GM21367 (cell line): ENCODE data around the gene NSMCE4A.
"Not testable (repeated sequence)": the region's sequence is repeated elsewhere in the genome, so short reads cannot be mapped to it uniquely, and the experiment has no call there.

Experiments used
- ATAC-seq: cut with Tn5 transposase; IDR thresholded peaks from one replicate; pipeline ENCODE4 v1.9.1; 2021; ENCODE audit not compliant: unreplicated experiment

NSMCE4A gene

GRCh38 chr10:121974535-121975294 lies at the start of gene NSMCE4A:
TSS of gene NSMCE4A (minus strand) at chr10:121975217. CDS start at chr10:121975165, 52 bp downstream.
- ATAC-seq: peak; percentile 79

DNA sequence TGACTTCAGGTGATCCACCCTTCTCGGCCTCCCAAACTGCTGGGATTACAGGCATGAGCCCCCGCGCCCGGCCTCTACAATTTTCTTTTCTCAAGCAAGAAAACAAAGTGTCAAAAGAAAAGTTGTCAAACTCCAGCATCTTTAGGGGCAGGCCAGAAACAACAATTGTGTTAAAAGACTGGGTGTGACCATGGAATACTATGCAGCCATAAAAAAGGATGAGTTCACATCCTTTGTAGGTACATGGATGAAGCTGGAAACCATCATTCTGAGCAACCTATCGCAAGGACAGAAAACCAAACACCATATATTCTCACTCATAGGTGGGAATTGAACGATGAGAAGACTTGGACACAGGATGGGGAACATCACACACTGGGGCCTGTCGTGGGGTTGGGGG lies 48.2 kb upstream of the NSMCE4A start:
- not testable (repeated sequence) for ATAC-seq

- ATAC-seq: no peak
These were observed 47.3 kb upstream of the NSMCE4A start for GRCh38 chr10:122022276-122022675.

- no peak for ATAC-seq
These were observed 46.8 kb upstream of the NSMCE4A start for GRCh38 chr10:122021828-122022227.

- ATAC-seq: no peak
These were observed 46.4 kb upstream of the NSMCE4A start for GRCh38 chr10:122021379-122021778.

GRCh38 chr10:122020226-122020625 lies 45.2 kb upstream of the NSMCE4A start:
- no peak for ATAC-seq

GRCh38 chr10:122019414-122019975 lies 44.5 kb upstream of the NSMCE4A start:
- ATAC-seq: no peak

DNA sequence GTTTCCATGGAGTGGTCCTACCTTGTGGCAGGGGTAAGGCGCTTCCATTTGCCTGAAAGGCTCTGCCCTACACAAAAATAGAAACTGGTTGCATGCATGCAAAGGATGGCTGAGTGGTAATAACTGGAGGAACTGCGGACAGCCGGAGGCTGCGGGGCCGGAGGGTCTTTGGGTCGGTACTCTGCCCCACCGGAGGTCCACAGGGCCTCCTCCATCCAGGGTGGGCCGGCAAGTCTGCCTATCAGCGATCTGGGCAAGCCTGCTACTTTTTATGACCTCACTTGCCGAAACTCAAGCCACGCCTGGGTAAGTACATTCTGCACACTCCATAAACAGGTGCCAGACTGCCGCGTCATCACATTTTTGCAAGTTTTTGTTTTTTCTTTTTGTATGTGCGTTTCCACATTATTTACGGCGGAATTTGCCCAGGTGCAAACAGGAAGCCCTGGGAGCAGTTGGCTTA lies 44.0 kb upstream of the NSMCE4A start:
- ATAC-seq: no peak

DNA sequence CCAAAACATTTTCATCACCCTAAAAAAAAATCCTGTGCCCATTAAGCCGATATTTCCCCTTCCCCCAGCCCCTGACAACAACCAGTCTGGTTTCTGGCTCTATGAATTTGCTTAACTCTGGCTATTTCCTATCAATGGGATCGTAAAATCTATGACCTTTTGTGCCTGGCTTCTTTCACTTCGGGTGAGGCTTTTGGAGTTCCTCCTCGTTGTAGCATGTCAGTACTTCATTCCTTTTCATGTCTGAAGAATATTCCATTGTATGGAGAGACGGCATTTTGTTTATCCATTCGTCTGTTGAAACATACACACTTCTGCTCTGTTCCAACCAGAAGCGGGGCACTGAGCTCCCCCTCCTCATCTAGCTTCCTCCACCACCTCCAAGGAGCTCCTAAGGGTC lies 43.5 kb upstream of the NSMCE4A start:
- ATAC-seq: no peak

DNA sequence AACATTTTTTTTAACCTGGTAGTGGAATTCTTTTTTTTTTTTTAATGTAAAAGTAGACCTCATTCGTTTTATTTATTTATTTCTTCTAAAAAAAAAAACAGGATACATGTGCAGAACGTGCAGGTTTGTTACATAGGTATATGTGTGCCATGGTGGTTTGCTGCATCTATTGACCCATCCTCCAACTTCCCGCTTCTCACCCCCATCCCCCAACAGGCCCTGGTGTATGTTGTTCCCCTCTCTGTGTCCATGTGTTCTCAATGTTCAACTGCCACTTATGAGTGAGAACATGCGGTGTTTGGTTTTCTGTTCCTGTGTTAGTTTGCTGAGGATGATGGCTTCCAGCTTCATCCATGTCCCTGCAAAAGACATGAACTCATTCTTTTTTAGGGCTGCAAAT lies 42.9 kb upstream of the NSMCE4A start:
- ATAC-seq: not testable (repeated sequence)

- no peak for ATAC-seq
These were observed 39.7 kb upstream of the NSMCE4A start for GRCh38 chr10:122014652-122015248.

DNA sequence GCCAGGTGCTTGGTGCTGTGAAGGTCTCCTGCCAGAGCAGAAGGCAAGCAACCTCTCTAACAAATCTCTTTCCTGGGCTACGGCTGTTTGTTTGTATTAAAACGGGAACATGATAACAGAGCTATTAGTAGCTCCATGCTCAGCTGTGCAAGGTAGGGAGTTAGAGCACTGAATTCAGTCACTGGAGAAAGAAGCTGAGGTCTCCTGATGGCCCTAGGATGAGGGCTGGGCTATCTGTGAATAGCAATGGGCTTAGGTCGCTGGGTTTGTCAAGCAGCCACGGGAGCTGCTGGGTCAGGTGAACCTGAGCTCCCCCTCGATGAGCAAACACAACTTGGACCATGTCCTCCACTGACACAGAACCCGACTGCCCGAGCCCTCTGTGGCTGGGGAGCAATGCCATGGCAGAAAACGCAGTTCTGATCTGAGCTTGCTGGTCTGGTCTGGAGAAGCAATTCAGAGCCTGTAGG lies 38.3 kb upstream of the NSMCE4A start:
- no peak for ATAC-seq

- ATAC-seq: no peak
These were observed 37.7 kb upstream of the NSMCE4A start for GRCh38 chr10:122012731-122013130.

DNA sequence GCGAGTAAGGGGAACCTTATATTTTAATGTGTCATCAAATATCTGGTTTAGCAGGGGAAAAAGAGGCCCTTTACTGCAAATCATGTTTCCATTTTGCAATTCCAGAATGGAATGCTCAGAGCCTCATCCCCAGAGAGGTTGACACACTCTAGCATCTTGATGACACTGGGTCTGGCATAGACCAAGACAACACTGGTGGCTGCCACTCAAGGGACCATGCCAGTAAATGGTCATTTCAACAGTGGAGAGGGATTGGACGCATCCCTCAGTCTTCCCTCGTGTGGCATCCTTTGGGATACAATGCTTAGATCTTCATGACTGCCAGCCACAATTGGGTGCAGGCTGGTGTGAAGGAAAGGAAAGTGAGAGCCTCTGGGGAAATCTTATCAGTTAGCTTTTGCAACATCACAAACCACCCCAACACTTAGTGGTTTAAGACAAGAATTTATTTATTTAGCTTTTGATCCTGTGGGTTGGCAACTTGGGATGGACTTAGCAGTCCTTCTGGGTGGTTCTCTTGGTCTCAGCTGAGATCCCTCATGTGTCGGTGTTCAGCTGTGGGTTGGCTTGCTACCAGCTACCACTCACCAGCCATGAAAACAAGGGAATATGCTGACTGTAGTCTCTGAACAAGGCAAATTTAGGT lies 35.5 kb upstream of the NSMCE4A start:
- ATAC-seq: no peak

DNA sequence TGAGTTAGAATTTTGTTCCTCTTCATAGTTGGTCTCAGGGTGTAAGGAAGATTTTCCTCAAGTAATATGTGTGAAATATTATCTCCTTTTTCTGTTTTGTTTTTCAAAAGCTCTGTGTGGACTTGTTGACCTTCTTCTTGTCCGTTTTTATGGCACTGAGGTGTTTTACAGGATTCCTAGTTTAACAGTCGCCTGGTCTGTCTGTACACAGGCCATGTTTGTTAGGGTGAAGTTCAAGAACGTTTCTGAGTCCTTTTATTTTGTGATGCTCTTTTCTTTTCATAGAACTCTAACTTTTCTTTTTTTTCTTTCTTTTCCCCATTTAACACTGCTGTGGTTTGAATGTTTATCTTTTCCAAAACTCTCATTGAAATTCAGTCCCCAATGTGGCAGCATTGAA lies 32.4 kb upstream of the NSMCE4A start:
- no peak for ATAC-seq

DNA sequence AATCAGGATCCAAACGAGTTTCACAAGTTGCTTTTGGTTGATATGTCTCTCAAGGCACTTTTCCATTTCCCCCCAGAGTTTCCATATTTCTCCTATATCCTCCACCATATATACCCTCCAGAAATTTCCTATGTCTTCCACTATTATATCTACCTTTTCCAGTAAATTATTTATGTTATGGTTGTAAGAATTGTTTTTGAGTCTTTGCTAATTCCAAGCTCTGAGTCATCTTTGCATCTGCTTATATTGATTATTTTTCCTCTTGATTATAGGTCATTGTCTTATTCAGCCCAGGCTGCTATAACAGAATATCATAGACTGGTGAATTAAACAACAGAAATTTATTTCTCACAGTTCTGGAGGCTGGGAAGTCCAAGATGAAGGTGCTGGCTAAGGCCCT lies 26.7 kb upstream of the NSMCE4A start:
- ATAC-seq: no peak

GRCh38 chr10:121999301-121999700 lies 24.3 kb upstream of the NSMCE4A start:
- ATAC-seq: no peak

GRCh38 chr10:121998462-121998861 lies 23.4 kb upstream of the NSMCE4A start:
- ATAC-seq: no peak

- ATAC-seq: no peak
These were observed 19.5 kb upstream of the NSMCE4A start for GRCh38 chr10:121994429-121994941.

- ATAC-seq: not testable (repeated sequence)
These were observed 16.7 kb upstream of the NSMCE4A start for GRCh38 chr10:121991727-121992126.

DNA sequence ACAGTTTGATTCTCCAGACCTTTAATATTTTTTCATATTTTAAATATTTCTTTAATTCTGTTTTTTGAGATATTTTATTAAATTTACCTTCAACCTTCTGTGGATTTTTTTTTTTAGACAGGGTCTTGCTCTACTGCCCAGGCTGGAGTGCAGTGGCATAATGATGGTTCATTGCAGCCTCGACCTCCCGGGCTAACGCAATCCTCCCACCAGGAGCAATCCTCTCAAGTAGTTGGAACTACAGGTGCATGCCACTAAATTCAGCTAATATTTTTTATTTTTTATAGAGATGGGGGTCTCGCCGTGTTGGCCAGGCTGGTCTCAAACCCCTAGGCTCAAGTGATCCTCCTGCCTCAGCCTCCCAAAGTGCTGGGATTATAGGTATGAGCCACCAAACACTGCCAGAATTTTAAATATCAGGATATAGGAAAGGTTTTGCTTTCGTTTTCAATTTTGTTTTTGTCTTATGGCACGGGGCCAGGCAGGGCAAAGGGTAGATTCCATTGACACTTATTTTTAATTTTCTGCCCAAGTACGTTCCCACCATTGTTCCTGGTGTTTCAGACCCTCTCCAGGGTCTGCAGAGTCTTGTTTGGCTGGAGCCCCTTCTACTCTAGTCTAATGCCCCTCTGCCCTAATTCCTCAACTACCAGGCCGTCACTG lies 15.1 kb upstream of the NSMCE4A start:
- ATAC-seq: no peak
